ENCODE measurements around the gene LRIG2.

GRCh38 chr1:113138778-113139177 is 65.8 kb downstream of the LRIG2 start:
- TF ChIP-seq CTCF (IDR thresholded peaks at IDR 0.05; ENCODE audit: extremely low read depth in 1 of 2, insufficient read depth in 1 of 2, low read depth in 1 of 2, low read length in 2 of 2): no peak
- no peak for TF ChIP-seq POLR2A (IDR thresholded peaks at IDR 0.05; ENCODE audit: low read depth, low read length)
- no peak for TF ChIP-seq JUN (IDR thresholded peaks at IDR 0.05; ENCODE audit: borderline replicate concordance, insufficient read depth, insufficient read length, low read depth)
- TF ChIP-seq EZH2 (IDR thresholded peaks at IDR 0.05; ENCODE audit: borderline replicate concordance, low read depth, low read length, severe bottlenecking): no peak
- TF ChIP-seq MYC (IDR thresholded peaks at IDR 0.05; ENCODE audit: low read depth, low read length): no peak
- no peak for TF ChIP-seq POLR2AphosphoS5 (IDR thresholded peaks at IDR 0.05; ENCODE audit: insufficient read depth, low read depth, low read length)
- no peak for TF ChIP-seq GATA2 (IDR thresholded peaks at IDR 0.05; ENCODE audit: insufficient read depth, insufficient read length, low read depth, low read length)
